CD14-positive monocyte (primary cell): ENCODE measurements around the gene FAM168A. TPM values are rescaled to one million over a fixed set of nuclear protein-coding genes. Genes with fewer than 3 reads are reported as not detected.

Experiments used
- DNase-seq, 3 donors: peaks; one replicate each; pipeline ENCODE4 v3.0.0-alpha.2; 2011 to 2022
- H2AFZ ChIP-seq: 2 replicates; pipeline ENCODE4 v1.6.0; 2012; ENCODE audit warnings: mild to moderate bottlenecking, low read depth, low read length, inconsistent platforms; ENCODE audit not compliant: insufficient read depth, poor library complexity, severe bottlenecking
- H3K27ac ChIP-seq, 2 donors: 1 replicate in 1 of 2; 2 replicates in 1 of 2; pipeline ENCODE4 v1.5.1; 2012 to 2013; ENCODE audit warnings: low read length in 2 of 2, control low read depth in 1 of 2, inconsistent platforms in 1 of 2, low read depth in 1 of 2, mild to moderate bottlenecking in 1 of 2
- H3K27me3 ChIP-seq, 2 donors: one replicate each; pipeline versions ENCODE4 v1.6.0 to v1.6.1; 2011 to 2013; ENCODE audit warnings: low read length in 2 of 2; ENCODE audit not compliant: control insufficient read depth in 2 of 2, insufficient read depth in 2 of 2
- H3K36me3 ChIP-seq, 2 donors: replicated peaks in 1 of 2; 1 replicate in 1 of 2; 2 replicates in 1 of 2; pipeline versions ENCODE4 v1.5.1 to v1.6.1; 2012 to 2013; ENCODE audit warnings: low read length in 2 of 2, control low read depth in 1 of 2, inconsistent platforms in 1 of 2, mild to moderate bottlenecking in 1 of 2; ENCODE audit not compliant: insufficient read depth in 2 of 2, control insufficient read depth in 1 of 2
- H3K4me1 ChIP-seq, 2 donors: 1 replicate in 1 of 2; 2 replicates in 1 of 2; pipeline versions ENCODE4 v1.5.1 to v1.6.1; 2012 to 2013; ENCODE audit warnings: low read length in 2 of 2, control low read depth in 1 of 2, inconsistent platforms in 1 of 2, mild to moderate bottlenecking in 1 of 2, moderate library complexity in 1 of 2; ENCODE audit not compliant: insufficient read depth in 2 of 2, control insufficient read depth in 1 of 2
- H3K4me2 ChIP-seq: replicated peaks from 2 replicates; pipeline ENCODE3; 2012; ENCODE audit warnings: low read length, moderate library complexity, mild to moderate bottlenecking; ENCODE audit not compliant: poor library complexity, severe bottlenecking; ENCODE audit errors: extremely low read depth
- H3K4me3 ChIP-seq, 3 experiments: fragments of 200-600 bp in 1 of 3; sonication (generic) in 1 of 3; replicated peaks in 1 of 3; 1 replicate in 2 of 3; 2 replicates in 1 of 3; pipeline ENCODE4 v1.5.1; 2011 to 2013; ENCODE audit warnings: low read length in 3 of 3, mild to moderate bottlenecking in 3 of 3, control low read depth in 2 of 3, low read depth in 2 of 3, inconsistent platforms in 1 of 3, moderate library complexity in 1 of 3
- H3K79me2 ChIP-seq: 2 replicates; pipeline ENCODE4 v1.6.0; 2012; ENCODE audit warnings: mild to moderate bottlenecking, control low read depth, inconsistent platforms, low read length, moderate library complexity; ENCODE audit not compliant: insufficient read depth
- H3K9ac ChIP-seq: 2 replicates; pipeline ENCODE4 v1.6.0; 2017; ENCODE audit warnings: low read length, mild to moderate bottlenecking; ENCODE audit not compliant: insufficient read depth, poor library complexity, severe bottlenecking
- H3K9me3 ChIP-seq, 2 donors: replicated peaks in 1 of 2; 1 replicate in 1 of 2; 2 replicates in 1 of 2; pipeline versions ENCODE4 v1.5.1 to v1.6.1; 2012 to 2013; ENCODE audit warnings: low read length in 2 of 2, control low read depth in 1 of 2; ENCODE audit not compliant: control insufficient read depth in 1 of 2, insufficient read depth in 1 of 2
- H4K20me1 ChIP-seq: 2 replicates; pipeline ENCODE4 v1.6.0; 2012; ENCODE audit warnings: mild to moderate bottlenecking, low read length, control low read depth, moderate library complexity; ENCODE audit not compliant: insufficient read depth
- H3K27ac Mint-ChIP-seq, 7 donors: one replicate each; pipeline ENCODE4 v1.8.0; 2020; ENCODE audit warnings: mild to moderate bottlenecking in 7 of 7, mixed read lengths in 7 of 7, moderate library complexity in 6 of 7, inconsistent platforms in 2 of 7
- H3K27me3 Mint-ChIP-seq, 3 donors: one replicate each; pipeline ENCODE4 v1.8.0; 2021 to 2022; ENCODE audit warnings: low read depth in 3 of 3, mild to moderate bottlenecking in 3 of 3, mixed read lengths in 3 of 3, moderate library complexity in 3 of 3, inconsistent platforms in 1 of 3
- H3K36me3 Mint-ChIP-seq, 2 donors: one replicate each; pipeline ENCODE4 v1.8.0; 2020; ENCODE audit warnings: mixed read lengths in 2 of 2, inconsistent platforms in 1 of 2, mild to moderate bottlenecking in 1 of 2
- H3K4me1 Mint-ChIP-seq: one replicate; pipeline ENCODE4 v1.8.0; 2020; ENCODE audit warnings: mild to moderate bottlenecking, mixed read lengths
- H3K4me3 Mint-ChIP-seq, 2 donors: one replicate each; pipeline ENCODE4 v1.8.0; 2020; ENCODE audit warnings: mild to moderate bottlenecking in 2 of 2, mixed read lengths in 2 of 2, moderate library complexity in 1 of 2
- H3K9me3 Mint-ChIP-seq, 7 donors: one replicate each; pipeline ENCODE4 v1.8.0; 2020 to 2022; ENCODE audit warnings: mixed read lengths in 7 of 7, mild to moderate bottlenecking in 6 of 7, moderate library complexity in 6 of 7, inconsistent platforms in 2 of 7
- WGBS: methylation state at CpG from one replicate; pipeline ENCODE4 v1.1.5; 2013; ENCODE audit warnings: missing lambda C conversion rate; ENCODE audit not compliant: insufficient coverage; 5-methylcytosine and 5-hydroxymethylcytosine counted together
- intact Hi-C, 2 donors: fragments of 100-400 bp; cut with micrococcal nuclease; formaldehyde crosslinking; loops; one replicate each; pipeline versions ENCODE4 v1.15.0 to v1.15.1; 2023
- polyA plus RNA-seq, 3 donors: library from polyadenylated mRNA; depleted of rRNA in 1 of 3; unstranded in 2 of 3; stranded (reverse) in 1 of 3; fragments of 300-500 nt in 2 of 3; fragments of >200 nt in 1 of 3; fragmentation: Illumina TruSeq in 2 of 3; gene quantifications; 1 replicate in 2 of 3; 2 replicates in 1 of 3; pipeline ENCODE4 v1.2.3, GENCODE V29; 2012 to 2021
- TF ChIP-seq, protein P1 (sequence below): fragments of 200-600 bp; IDR thresholded peaks from one replicate; pipeline ENCODE4 v1.8.0; 2022; ENCODE audit warnings: antibody characterized with exemption, mild to moderate bottlenecking

Gene FAM168A
- polyA plus RNA-seq, 3 donors, result 1.4 to 13.3 (median 2.1) TPM

GRCh38 chr11:73416786-73417185 is 181.1 kb downstream of the FAM168A start:
- Mint-ChIP-seq H3K4me1 (peaks cover 68% of the 10 kb centered on the region), H3K9me3 (peaks cover 0 to 5% (median 3%) of the 10 kb centered on the region in 7 donors), H3K4me3 (no peak overlapping the region), H3K27ac (peak overlapping the region in 4 of 7 donors; percentile 18 to 69 (median 52)), H3K27me3 (no peaks in the 10 kb centered on the region), H3K36me3 (peaks cover 67 to 84% of the 10 kb centered on the region in 2 donors)
- H3K9me3 ChIP-seq, result peaks cover 0 to 2% of the 10 kb centered on the region in 2 donors
- intact Hi-C loops, result loop anchor here in 1 of 2 donors (10.0 kb wide), 1 partner anchor 118 kb away; no protein-coding TSS in a partner anchor
- H3K27me3 ChIP-seq, result no peaks in the 10 kb centered on the region
- peaks cover 12% of the 10 kb centered on the region for H3K79me2 ChIP-seq
- H4K20me1 ChIP-seq, result peaks cover 94% of the 10 kb centered on the region
- TF ChIP-seq, protein P1, sequence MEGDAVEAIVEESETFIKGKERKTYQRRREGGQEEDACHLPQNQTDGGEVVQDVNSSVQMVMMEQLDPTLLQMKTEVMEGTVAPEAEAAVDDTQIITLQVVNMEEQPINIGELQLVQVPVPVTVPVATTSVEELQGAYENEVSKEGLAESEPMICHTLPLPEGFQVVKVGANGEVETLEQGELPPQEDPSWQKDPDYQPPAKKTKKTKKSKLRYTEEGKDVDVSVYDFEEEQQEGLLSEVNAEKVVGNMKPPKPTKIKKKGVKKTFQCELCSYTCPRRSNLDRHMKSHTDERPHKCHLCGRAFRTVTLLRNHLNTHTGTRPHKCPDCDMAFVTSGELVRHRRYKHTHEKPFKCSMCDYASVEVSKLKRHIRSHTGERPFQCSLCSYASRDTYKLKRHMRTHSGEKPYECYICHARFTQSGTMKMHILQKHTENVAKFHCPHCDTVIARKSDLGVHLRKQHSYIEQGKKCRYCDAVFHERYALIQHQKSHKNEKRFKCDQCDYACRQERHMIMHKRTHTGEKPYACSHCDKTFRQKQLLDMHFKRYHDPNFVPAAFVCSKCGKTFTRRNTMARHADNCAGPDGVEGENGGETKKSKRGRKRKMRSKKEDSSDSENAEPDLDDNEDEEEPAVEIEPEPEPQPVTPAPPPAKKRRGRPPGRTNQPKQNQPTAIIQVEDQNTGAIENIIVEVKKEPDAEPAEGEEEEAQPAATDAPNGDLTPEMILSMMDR, result no peak
- H3K9ac ChIP-seq, result no peak overlapping the region
- no peak overlapping the region for H3K4me3 ChIP-seq
- DNase-seq, result no peak
- no peak overlapping the region for H2AFZ ChIP-seq
- H3K4me1 ChIP-seq, result peaks cover 40 to 43% of the 10 kb centered on the region in 2 donors
- peaks cover 28 to 89% of the 10 kb centered on the region in 2 donors for H3K36me3 ChIP-seq
- H3K27ac ChIP-seq, result no peak overlapping the region
- 100% methylated on average over 2 of the region's 2 CpGs for WGBS
- H3K4me2 ChIP-seq, result no peak overlapping the region

DNA sequence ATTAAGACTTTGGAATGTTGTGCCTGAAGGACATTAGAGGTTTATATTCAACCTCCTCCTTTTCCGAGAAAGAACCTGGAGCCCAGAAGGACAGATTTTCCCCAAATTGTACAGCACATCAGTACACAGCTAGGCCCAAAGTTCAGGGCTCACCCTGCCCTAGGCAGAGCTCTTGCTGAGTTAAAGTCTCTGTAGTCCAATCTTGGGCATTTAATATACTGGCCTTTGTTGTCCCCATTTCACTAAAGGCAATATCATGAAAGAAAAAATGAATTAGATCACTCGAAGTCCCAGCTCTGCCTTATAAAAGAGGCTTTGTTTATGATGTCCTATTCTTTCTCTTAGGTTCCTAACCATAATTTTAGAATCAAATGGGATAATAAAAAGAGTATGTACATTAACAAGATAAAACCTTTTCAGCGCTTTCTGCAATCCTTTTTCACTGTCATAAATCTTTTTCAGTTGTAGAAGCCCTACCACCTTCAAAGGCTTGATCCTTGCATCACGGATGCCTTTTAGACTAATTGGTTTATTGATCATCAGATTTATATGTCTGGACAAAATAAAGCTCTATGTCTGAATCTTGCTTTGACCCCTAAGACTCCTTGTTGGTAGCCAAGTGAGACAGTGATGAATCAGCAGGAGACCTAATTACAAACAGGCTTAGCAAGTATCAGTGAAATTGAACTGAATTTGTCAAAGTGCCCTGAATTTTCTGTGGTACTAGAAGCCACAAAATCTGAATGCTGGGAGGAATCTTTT is 181.9 kb downstream of the FAM168A start:
- no peak overlapping the region for H3K4me3 Mint-ChIP-seq
- no peak overlapping the region for H3K9ac ChIP-seq
- peak overlapping the region in 2 of 7 donors; percentile 35 to 63 for H3K27ac Mint-ChIP-seq
- no CpG with 5 or more reads among the region's 4 CpGs for WGBS
- H3K4me3 ChIP-seq, result no peak overlapping the region
- TF ChIP-seq, protein P1, result no peak
- intact Hi-C loops, result loop anchor here in 1 of 2 donors (10.0 kb wide), 1 partner anchor 119 kb away; no protein-coding TSS in a partner anchor
- no peak overlapping the region for H3K4me2 ChIP-seq
- peaks cover 38 to 45% of the 10 kb centered on the region in 2 donors for H3K4me1 ChIP-seq
- H4K20me1 ChIP-seq, result peaks cover 94% of the 10 kb centered on the region
- peaks cover 67% of the 10 kb centered on the region for H3K4me1 Mint-ChIP-seq
- peak overlapping the region in 1 of 2 donors; percentile 45 for H3K27ac ChIP-seq
- H2AFZ ChIP-seq, result no peak overlapping the region
- H3K27me3 Mint-ChIP-seq, result no peaks in the 10 kb centered on the region
- H3K79me2 ChIP-seq, result peaks cover 11% of the 10 kb centered on the region
- H3K9me3 ChIP-seq, result peaks cover 0 to 2% of the 10 kb centered on the region in 2 donors
- peaks cover 26 to 88% of the 10 kb centered on the region in 2 donors for H3K36me3 ChIP-seq
- DNase-seq, result no peak
- H3K9me3 Mint-ChIP-seq, result peaks cover 0 to 5% (median 3%) of the 10 kb centered on the region in 7 donors
- no peaks in the 10 kb centered on the region for H3K27me3 ChIP-seq
- peaks cover 64 to 80% of the 10 kb centered on the region in 2 donors for H3K36me3 Mint-ChIP-seq
